Measurements from ENCODE around the gene PSD4.

GRCh38 chr2:113181258-113182051 lies 7.7 kb downstream of the PSD4 start:
- TF ChIP-seq POLR2A (IDR thresholded peaks at IDR 0.05; ENCODE audit: low read depth, low read length): 0 out of 2 replicates have a peak, but pooled peaks have one; percentile 19
- TF ChIP-seq POLR2AphosphoS5 (IDR thresholded peaks at IDR 0.05; ENCODE audit: low read depth, low read length): no peak
- no peak for TF ChIP-seq TAF1 (IDR thresholded peaks at IDR 0.05; ENCODE audit: borderline replicate concordance, low read depth, low read length)
